Measurements from ENCODE around the gene IQGAP2.
"Not testable (repeated sequence)": the region's sequence is repeated elsewhere in the genome, so short reads cannot be mapped to it uniquely, and the experiment has no call there.

IQGAP2 gene

DNA sequence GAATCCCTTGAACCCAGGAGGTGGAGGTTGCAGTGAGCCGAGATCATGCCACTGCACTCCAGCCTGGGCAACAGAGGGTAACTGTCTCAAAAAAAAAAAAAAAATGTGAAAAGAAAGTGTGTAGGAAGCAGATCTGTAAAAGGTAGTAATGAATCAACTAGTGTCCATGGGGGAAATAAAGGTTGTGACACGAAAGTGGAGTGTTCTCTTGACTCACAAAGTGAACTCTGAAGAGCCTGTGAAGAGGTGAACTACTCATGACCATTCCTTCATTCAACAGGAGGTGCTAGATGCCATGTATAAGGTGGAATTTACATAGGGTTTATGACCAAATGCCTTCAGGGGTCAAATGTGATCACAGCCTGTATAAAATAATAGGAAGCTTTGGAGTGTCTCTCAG, 12.8 kb downstream of the IQGAP2 start:
- no peak for DNase-seq

- no peak for DNase-seq
Observed at GRCh38 chr5:76419597-76420298, 16.7 kb downstream of the IQGAP2 start.

- no peak for DNase-seq
Observed at GRCh38 chr5:76422227-76422626, 19.1 kb downstream of the IQGAP2 start.

DNA sequence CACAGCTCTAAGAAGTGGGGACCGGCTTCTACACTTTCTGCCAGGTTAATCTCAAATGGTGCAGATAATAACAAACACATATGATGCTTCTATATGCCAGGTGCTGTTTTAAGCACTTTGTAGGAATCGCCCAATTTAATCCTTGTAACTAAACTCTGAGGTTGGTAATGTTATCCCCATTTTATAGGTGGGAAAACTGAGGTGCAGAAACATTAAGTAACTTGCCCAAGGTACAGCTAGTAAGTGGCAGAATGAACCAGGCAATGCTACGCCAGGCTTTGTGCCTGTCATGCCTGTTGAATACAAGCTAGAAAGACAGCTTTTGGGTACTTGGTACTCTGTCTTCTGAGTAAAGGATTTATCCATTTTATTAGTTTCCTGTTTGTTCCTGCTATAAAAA, 19.7 kb downstream of the IQGAP2 start:
- DNase-seq: no peak

- DNase-seq: no peak
Observed at GRCh38 chr5:76425146-76425545, 22.1 kb downstream of the IQGAP2 start.

DNA sequence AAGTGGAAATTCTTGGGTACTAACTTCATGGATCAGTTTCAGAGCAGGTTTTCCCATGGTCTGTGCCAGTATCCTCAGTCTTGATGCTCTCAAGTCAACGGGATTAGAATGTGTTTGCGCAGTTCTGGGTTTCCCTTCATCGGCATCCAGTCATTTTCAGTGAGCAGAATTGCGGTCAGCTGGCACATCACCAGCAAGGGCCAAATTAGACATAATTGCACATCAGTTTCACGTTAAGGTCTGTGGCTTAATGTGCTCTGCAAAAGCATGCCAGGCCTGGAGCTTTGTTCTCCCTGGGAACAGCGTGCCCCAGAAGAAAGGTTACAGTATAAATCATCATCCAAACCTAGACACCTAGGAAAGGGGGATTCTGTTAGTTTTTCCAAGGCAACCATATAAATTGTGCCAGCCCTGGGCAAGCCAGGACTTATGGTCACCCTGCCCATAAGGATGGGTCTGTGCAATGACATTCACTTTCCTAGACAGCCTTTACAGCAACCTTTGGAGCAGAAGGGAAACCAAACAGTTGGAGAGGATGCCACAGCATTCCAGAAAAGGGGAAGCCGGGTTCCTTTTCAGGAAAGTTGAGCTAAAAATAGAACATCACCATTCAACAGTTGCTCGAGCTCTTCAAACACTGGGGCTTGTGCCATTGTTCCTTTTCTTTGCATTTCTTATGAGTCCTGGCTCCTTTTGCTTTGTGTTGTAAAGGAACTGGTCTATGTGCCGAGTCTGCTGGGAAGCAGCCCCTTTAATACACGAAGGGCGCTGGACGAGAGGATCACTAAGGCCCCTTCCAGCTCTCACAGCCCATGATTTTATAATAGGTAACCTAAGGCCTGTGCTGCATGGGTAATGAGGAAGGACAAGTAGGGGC, 23.1 kb downstream of the IQGAP2 start:
- no peak for DNase-seq

GRCh38 chr5:76427206-76428140, 24.4 kb downstream of the IQGAP2 start:
- no peak for DNase-seq

DNA sequence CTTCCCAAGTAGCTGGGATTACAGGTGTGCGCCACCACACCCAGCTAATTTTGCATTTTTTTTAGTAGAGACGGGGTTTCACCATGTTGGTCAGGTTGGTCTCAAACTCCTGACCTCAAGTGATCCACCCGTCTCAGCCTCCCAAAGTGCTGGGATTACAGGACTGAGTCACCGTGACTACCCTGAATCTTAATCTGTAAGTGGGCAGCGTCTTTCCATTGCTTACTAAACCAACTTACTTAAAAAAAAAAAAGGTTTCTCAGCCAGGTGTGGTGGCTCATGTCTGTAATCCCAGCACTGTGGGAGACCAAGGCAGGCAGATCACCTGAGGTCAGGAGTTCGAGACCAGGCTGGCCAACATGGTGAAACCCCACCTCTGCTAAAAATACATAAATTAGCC, 25.5 kb downstream of the IQGAP2 start:
- not testable (repeated sequence) for DNase-seq

- DNase-seq: no peak
Observed at GRCh38 chr5:76433261-76433660, 30.2 kb downstream of the IQGAP2 start.

DNA sequence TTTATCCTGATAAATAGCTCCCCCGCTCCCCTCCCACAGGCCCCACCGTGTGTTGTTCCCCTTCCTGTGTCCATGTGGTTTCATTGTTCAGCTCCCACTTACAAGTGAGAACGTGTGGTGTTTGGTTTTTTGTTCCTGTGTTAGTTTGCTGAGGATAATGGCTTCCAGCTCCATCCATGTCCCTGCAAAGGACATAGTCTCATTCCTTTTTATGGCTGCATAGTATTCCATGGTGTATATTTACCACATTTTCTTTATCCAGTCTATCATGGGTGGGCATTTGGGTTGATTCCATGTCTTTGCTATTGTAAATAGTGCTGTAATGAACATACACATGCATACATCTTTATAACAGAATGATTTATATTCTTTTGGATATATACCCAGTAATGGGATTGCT, 34.4 kb downstream of the IQGAP2 start:
- DNase-seq: not testable (repeated sequence)

- no peak for DNase-seq
Observed at GRCh38 chr5:76438025-76438424, 34.9 kb downstream of the IQGAP2 start.

DNA sequence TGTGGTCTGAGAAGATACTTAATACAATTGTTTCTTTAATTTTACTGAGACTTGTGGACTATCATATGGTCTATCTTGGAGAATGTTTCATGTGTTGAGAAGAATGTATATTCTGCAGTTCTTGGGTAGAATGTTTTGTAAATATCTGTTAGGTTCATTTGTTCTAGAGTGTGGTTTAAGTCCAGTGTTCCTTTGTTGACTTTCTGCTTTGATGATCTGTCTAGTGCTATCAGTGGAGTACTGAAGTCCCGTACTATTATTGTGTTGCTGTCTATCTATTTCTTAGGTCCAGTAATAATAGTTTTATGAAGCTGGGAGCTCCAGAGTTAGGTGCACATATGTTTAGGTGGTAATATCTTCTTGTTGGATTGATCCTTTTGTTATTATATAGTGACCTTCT, 36.1 kb downstream of the IQGAP2 start:
- DNase-seq: no peak

DNA sequence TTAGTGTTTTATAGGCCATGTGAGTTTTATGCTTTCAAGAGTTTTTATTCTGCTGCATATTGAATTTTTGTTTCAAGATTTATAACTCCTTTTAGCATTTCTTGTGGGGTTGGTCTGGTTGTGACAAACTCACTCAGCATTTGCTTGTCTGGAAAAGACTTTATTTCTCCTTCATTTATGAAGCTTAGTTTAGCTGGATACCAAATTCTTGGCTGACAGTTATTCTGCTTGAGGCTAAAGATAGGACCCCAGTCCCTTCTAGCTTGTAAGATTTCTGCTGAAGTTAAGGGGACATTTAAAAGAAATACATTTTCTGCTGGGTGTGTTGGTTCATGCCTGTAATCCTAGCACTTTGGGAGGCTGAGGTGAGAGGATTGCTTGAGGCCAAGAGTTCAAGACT, 36.8 kb downstream of the IQGAP2 start:
- no peak for DNase-seq

DNA sequence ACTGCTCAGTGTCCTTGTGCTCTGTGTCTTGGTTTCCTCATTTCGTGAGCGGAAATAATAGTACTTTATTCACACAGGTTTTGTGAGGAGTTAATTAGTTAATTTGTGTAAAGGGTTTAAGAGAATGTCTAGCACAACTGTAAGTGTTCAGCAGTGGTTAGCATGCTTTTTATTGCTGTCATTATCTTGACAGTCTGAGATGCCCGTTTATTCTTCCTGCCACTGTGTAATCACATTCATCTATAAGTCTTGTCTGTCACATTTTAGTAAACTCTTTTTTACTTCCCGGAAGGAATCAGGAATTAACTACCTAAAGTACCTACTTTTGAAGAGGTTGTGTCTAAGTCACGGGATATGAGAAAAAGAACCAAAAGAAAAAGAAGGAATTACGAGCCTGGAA, 38.0 kb downstream of the IQGAP2 start:
- no peak for DNase-seq

GRCh38 chr5:76441890-76442673, 39.0 kb downstream of the IQGAP2 start:
- DNase-seq: no peak

GRCh38 chr5:76443066-76443800, 40.1 kb downstream of the IQGAP2 start:
- no peak for DNase-seq

DNA sequence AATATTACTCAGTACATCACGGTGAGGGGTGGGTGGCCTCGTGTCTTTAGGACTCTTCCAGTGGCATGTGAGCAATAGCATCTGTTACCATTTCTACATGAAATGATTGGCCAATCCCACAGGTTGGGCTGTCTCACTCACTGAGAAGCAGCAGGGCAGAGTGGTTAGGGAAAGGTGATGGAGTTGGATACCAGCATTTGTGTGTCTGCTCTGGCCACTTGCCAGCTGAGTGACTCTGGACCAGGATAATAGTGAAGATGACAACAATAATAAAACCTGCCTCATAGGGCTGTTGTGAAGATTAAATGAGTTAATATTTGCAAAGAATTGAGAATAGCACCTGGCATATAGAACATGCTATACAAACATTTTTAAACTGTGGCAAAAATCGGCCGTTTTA, 42.0 kb downstream of the IQGAP2 start:
- no peak for DNase-seq

- DNase-seq: no peak
Observed at GRCh38 chr5:76445830-76446229, 42.7 kb downstream of the IQGAP2 start.

- no peak for DNase-seq
Observed at GRCh38 chr5:76446776-76447175, 43.7 kb downstream of the IQGAP2 start.

- no peak for DNase-seq
Observed at GRCh38 chr5:76449606-76450005, 46.5 kb downstream of the IQGAP2 start.

GRCh38 chr5:76450054-76450453, 47.0 kb downstream of the IQGAP2 start:
- no peak for DNase-seq

Measured in CD4-positive, alpha-beta T cell treated with Interleukin-15 for 1 hour (primary cell).